GM18507 (cell line): ENCODE results near the gene ZBTB7C.

Experiments
- DNase-seq: peaks from one replicate; pipeline ENCODE4 v3.0.0; 2011; ENCODE audit warnings: low read depth; ENCODE audit not compliant: insufficient read length; ENCODE audit errors: extremely low spot score
- FAIRE-seq: peaks from 2 replicates; lab custom pipeline; 2011; peaks lifted over from hg19 to GRCh38; lab: Jason Lieb, UNC

The ZBTB7C gene

GRCh38 chr18:48358868-48359267 lies 50.3 kb downstream of the ZBTB7C start:
- no peak for DNase-seq
- no peak for FAIRE-seq

GRCh38 chr18:48356909-48357631 lies 52.1 kb downstream of the ZBTB7C start:
- FAIRE-seq (no peak), DNase-seq (no peak)

GRCh38 chr18:48356151-48356745 lies 52.9 kb downstream of the ZBTB7C start:
- DNase-seq (no peak), FAIRE-seq (no peak)

- DNase-seq (no peak), FAIRE-seq (no peak)
Measured at GRCh38 chr18:48355276-48356115, 53.7 kb downstream of the ZBTB7C start.

GRCh38 chr18:48354746-48355260 lies 54.4 kb downstream of the ZBTB7C start:
- FAIRE-seq (no peak), DNase-seq (no peak)

GRCh38 chr18:48352051-48352755 lies 57.0 kb downstream of the ZBTB7C start:
- FAIRE-seq (no peak), DNase-seq (no peak)

GRCh38 chr18:48351216-48352050 lies 57.8 kb downstream of the ZBTB7C start:
- FAIRE-seq: no peak

GRCh38 chr18:48348739-48349138 lies 60.4 kb downstream of the ZBTB7C start:
- FAIRE-seq (no peak), DNase-seq (no peak)

More at GRCh38 chr18:48351216-48352050, 57.8 kb downstream of the ZBTB7C start:
- no peak for DNase-seq

- no peak for FAIRE-seq
- no peak for DNase-seq
Measured at GRCh38 chr18:48347756-48348326, 61.3 kb downstream of the ZBTB7C start.

- DNase-seq: no peak
- FAIRE-seq: no peak
Measured at GRCh38 chr18:48345596-48345995, 63.6 kb downstream of the ZBTB7C start.

- FAIRE-seq: no peak
- no peak for DNase-seq
Measured at GRCh38 chr18:48342581-48342980, 66.6 kb downstream of the ZBTB7C start.

- FAIRE-seq: no peak
- no peak for DNase-seq
Measured at GRCh38 chr18:48342125-48342524, 67.1 kb downstream of the ZBTB7C start.

GRCh38 chr18:48340560-48340959 lies 68.6 kb downstream of the ZBTB7C start:
- no peak for FAIRE-seq

GRCh38 chr18:48339692-48340091 lies 69.5 kb downstream of the ZBTB7C start:
- FAIRE-seq (no peak), DNase-seq (no peak)

More at GRCh38 chr18:48340560-48340959, 68.6 kb downstream of the ZBTB7C start:
- no peak for DNase-seq

GRCh38 chr18:48338915-48339314 lies 70.3 kb downstream of the ZBTB7C start:
- FAIRE-seq: no peak

GRCh38 chr18:48337053-48337452 lies 72.1 kb downstream of the ZBTB7C start:
- FAIRE-seq: no peak
- DNase-seq: no peak

More at GRCh38 chr18:48338915-48339314, 70.3 kb downstream of the ZBTB7C start:
- DNase-seq: no peak

GRCh38 chr18:48336332-48336731 lies 72.9 kb downstream of the ZBTB7C start:
- DNase-seq (no peak), FAIRE-seq (no peak)

- FAIRE-seq: no peak
- DNase-seq: no peak
Measured at GRCh38 chr18:48335829-48336228, 73.4 kb downstream of the ZBTB7C start.
